ENCODE data around the gene NT5C2. TPM values are rescaled to one million over a fixed set of nuclear protein-coding genes. Genes with fewer than 3 reads are reported as not detected.
"Not testable (repeated sequence)": the region's sequence is repeated elsewhere in the genome, so short reads cannot be mapped to it uniquely, and the experiment has no call there.

Gene NT5C2
- total RNA-seq, 2 experiments from 2014 or later = 46.6 to 50.1 TPM

- H3K4me3 Mint-ChIP-seq; DNase-seq; H3K9me3 Mint-ChIP-seq; H3K27ac Mint-ChIP-seq; H3K27me3 Mint-ChIP-seq; H3K4me1 Mint-ChIP-seq (ENCODE audit: low read depth); H3K36me3 Mint-ChIP-seq; intact Hi-C loops (cut with micrococcal nuclease); CTCF ChIA-PET; POLR2A ChIA-PET: not testable (repeated sequence)
Measured at GRCh38 chr10:103216362-103216761, 23.3 kb upstream of the NT5C2 start.

GRCh38 chr10:103215601-103216000, 22.5 kb upstream of the NT5C2 start:
- intact Hi-C loops (cut with micrococcal nuclease) = no loop called here
- DNase-seq = no peak
- H3K27me3 Mint-ChIP-seq = peaks cover 1% of the 10 kb centered on the region
- H3K27ac Mint-ChIP-seq = no peak overlapping the region
- no peaks in the 10 kb centered on the region for H3K9me3 Mint-ChIP-seq
- no peaks in the 10 kb centered on the region for H3K4me1 Mint-ChIP-seq (ENCODE audit: low read depth)
- H3K36me3 Mint-ChIP-seq = peaks cover 3% of the 10 kb centered on the region
- H3K4me3 Mint-ChIP-seq = no peak overlapping the region
- CTCF ChIA-PET = interaction anchor here (0.6 kb wide), 1 partner anchor 29 kb away, joined by 3 read pairs; no protein-coding TSS in a partner anchor
- POLR2A ChIA-PET = no interaction called here

- H3K27me3 Mint-ChIP-seq; H3K27ac Mint-ChIP-seq; H3K36me3 Mint-ChIP-seq; intact Hi-C loops (cut with micrococcal nuclease); H3K4me3 Mint-ChIP-seq; H3K4me1 Mint-ChIP-seq (ENCODE audit: low read depth); POLR2A ChIA-PET; H3K9me3 Mint-ChIP-seq; DNase-seq; CTCF ChIA-PET: not testable (repeated sequence)
Measured at GRCh38 chr10:103210262-103210661, 17.2 kb upstream of the NT5C2 start.

GRCh38 chr10:103207643-103208042, 14.6 kb upstream of the NT5C2 start:
- H3K27me3 Mint-ChIP-seq; CTCF ChIA-PET; H3K4me3 Mint-ChIP-seq; H3K27ac Mint-ChIP-seq; H3K36me3 Mint-ChIP-seq; H3K9me3 Mint-ChIP-seq; intact Hi-C loops (cut with micrococcal nuclease); POLR2A ChIA-PET; H3K4me1 Mint-ChIP-seq (ENCODE audit: low read depth); DNase-seq: not testable (repeated sequence)

- Mint-ChIP-seq H3K4me1 (ENCODE audit: low read depth) (no peaks in the 10 kb centered on the region), H3K27ac (no peak overlapping the region), H3K27me3 (peaks cover 2% of the 10 kb centered on the region), H3K36me3 (peaks cover 3% of the 10 kb centered on the region), H3K4me3 (no peak overlapping the region), H3K9me3 (no peaks in the 10 kb centered on the region)
- ChIA-PET CTCF (no interaction called here), POLR2A (no interaction called here)
- DNase-seq = no peak
- intact Hi-C loops (cut with micrococcal nuclease) = no loop called here
Measured at GRCh38 chr10:103207141-103207540, 14.1 kb upstream of the NT5C2 start.

GRCh38 chr10:103206715-103207114, 13.6 kb upstream of the NT5C2 start:
- H3K4me3 Mint-ChIP-seq; intact Hi-C loops (cut with micrococcal nuclease); H3K36me3 Mint-ChIP-seq; H3K9me3 Mint-ChIP-seq; H3K27me3 Mint-ChIP-seq; POLR2A ChIA-PET; H3K4me1 Mint-ChIP-seq (ENCODE audit: low read depth); H3K27ac Mint-ChIP-seq; DNase-seq; CTCF ChIA-PET: not testable (repeated sequence)

GRCh38 chr10:103205401-103205800, 12.3 kb upstream of the NT5C2 start:
- H3K36me3 Mint-ChIP-seq; intact Hi-C loops (cut with micrococcal nuclease); CTCF ChIA-PET; H3K9me3 Mint-ChIP-seq; H3K27me3 Mint-ChIP-seq; H3K27ac Mint-ChIP-seq; H3K4me1 Mint-ChIP-seq (ENCODE audit: low read depth); DNase-seq; H3K4me3 Mint-ChIP-seq; POLR2A ChIA-PET: not testable (repeated sequence)

GRCh38 chr10:103204353-103205255, 11.5 kb upstream of the NT5C2 start:
- no peak overlapping the region for H3K4me3 Mint-ChIP-seq
- CTCF ChIA-PET = interaction anchor here (1.2 kb wide), 1 partner anchor 40 kb away, joined by 4 read pairs; no protein-coding TSS in a partner anchor
- POLR2A ChIA-PET = no interaction called here
- H3K27ac Mint-ChIP-seq = no peak overlapping the region
- no peaks in the 10 kb centered on the region for H3K36me3 Mint-ChIP-seq
- intact Hi-C loops (cut with micrococcal nuclease) = no loop called here
- H3K27me3 Mint-ChIP-seq = peaks cover 2% of the 10 kb centered on the region
- DNase-seq = no peak
- H3K4me1 Mint-ChIP-seq (ENCODE audit: low read depth) = no peaks in the 10 kb centered on the region
- no peaks in the 10 kb centered on the region for H3K9me3 Mint-ChIP-seq

- peaks cover 2% of the 10 kb centered on the region for H3K27me3 Mint-ChIP-seq
- no peaks in the 10 kb centered on the region for H3K36me3 Mint-ChIP-seq
- H3K27ac Mint-ChIP-seq = no peak overlapping the region
- H3K4me1 Mint-ChIP-seq (ENCODE audit: low read depth) = no peaks in the 10 kb centered on the region
- H3K9me3 Mint-ChIP-seq = no peaks in the 10 kb centered on the region
- CTCF ChIA-PET = interaction anchor here (1.2 kb wide), 1 partner anchor 41 kb away, joined by 4 read pairs; no protein-coding TSS in a partner anchor
- no peak overlapping the region for H3K4me3 Mint-ChIP-seq
- intact Hi-C loops (cut with micrococcal nuclease) = no loop called here
- DNase-seq = no peak
- POLR2A ChIA-PET = no interaction called here
Measured at GRCh38 chr10:103203466-103203865, 10.4 kb upstream of the NT5C2 start.

- intact Hi-C loops (cut with micrococcal nuclease) = no loop called here
- no peaks in the 10 kb centered on the region for H3K36me3 Mint-ChIP-seq
- no peaks in the 10 kb centered on the region for H3K9me3 Mint-ChIP-seq
- H3K27me3 Mint-ChIP-seq = peaks cover 2% of the 10 kb centered on the region
- peaks cover 7% of the 10 kb centered on the region for H3K4me1 Mint-ChIP-seq (ENCODE audit: low read depth)
- H3K4me3 Mint-ChIP-seq = no peak overlapping the region
- ChIA-PET CTCF (interaction anchor here (0.6 kb wide), 1 partner anchor 12 kb away, joined by 3 read pairs; no protein-coding TSS in a partner anchor), POLR2A (no interaction called here)
- no peak overlapping the region for H3K27ac Mint-ChIP-seq
- no peak for DNase-seq
Measured at GRCh38 chr10:103202319-103202718, 9.2 kb upstream of the NT5C2 start.

GRCh38 chr10:103199488-103199887, 6.4 kb upstream of the NT5C2 start:
- H3K4me3 Mint-ChIP-seq = no peak overlapping the region
- H3K9me3 Mint-ChIP-seq = no peaks in the 10 kb centered on the region
- no peaks in the 10 kb centered on the region for H3K36me3 Mint-ChIP-seq
- no peak for DNase-seq
- no peak overlapping the region for H3K27ac Mint-ChIP-seq
- ChIA-PET POLR2A (no interaction called here), CTCF (no interaction called here)
- peaks cover 15% of the 10 kb centered on the region for H3K4me1 Mint-ChIP-seq (ENCODE audit: low read depth)
- no peaks in the 10 kb centered on the region for H3K27me3 Mint-ChIP-seq
- intact Hi-C loops (cut with micrococcal nuclease) = loop anchor here (10.0 kb wide), 1 partner anchor 745 kb away; the partner anchor contains the start of gene C10orf95

GRCh38 chr10:103198648-103199047, 5.6 kb upstream of the NT5C2 start:
- intact Hi-C loops (cut with micrococcal nuclease) = loop anchor here (10.0 kb wide), 1 partner anchor 744 kb away; the partner anchor contains the start of gene C10orf95
- DNase-seq = no peak
- POLR2A ChIA-PET = no interaction called here
- Mint-ChIP-seq H3K4me1 (ENCODE audit: low read depth) (peaks cover 16% of the 10 kb centered on the region), H3K36me3 (no peaks in the 10 kb centered on the region), H3K27ac (no peak overlapping the region), H3K4me3 (no peak overlapping the region), H3K27me3 (no peaks in the 10 kb centered on the region), H3K9me3 (no peaks in the 10 kb centered on the region)
- CTCF ChIA-PET = no interaction called here

- Mint-ChIP-seq H3K4me1 (ENCODE audit: low read depth) (peaks cover 20% of the 10 kb centered on the region), H3K9me3 (no peaks in the 10 kb centered on the region), H3K27ac (no peak overlapping the region), H3K4me3 (no peak overlapping the region), H3K36me3 (no peaks in the 10 kb centered on the region), H3K27me3 (no peaks in the 10 kb centered on the region)
- POLR2A ChIA-PET = interaction anchor here (1.6 kb wide), 1 partner anchor 280 kb away, joined by 4 read pairs; the partner anchor contains the start of gene CNNM2
- intact Hi-C loops (cut with micrococcal nuclease) = loop anchor here (1.0 to 10.0 kb wide), 3 partner anchors 47 to 743 kb away; partner anchors contain the start of genes C10orf95 and RPEL1
- DNase-seq = no peak
- CTCF ChIA-PET = interaction anchor here (1.3 kb wide), 1 partner anchor 46 kb away, joined by 8 read pairs; no protein-coding TSS in a partner anchor
Measured at GRCh38 chr10:103197903-103198302, 4.8 kb upstream of the NT5C2 start.
